ENCODE measurements around the gene TGOLN2.

DNA sequence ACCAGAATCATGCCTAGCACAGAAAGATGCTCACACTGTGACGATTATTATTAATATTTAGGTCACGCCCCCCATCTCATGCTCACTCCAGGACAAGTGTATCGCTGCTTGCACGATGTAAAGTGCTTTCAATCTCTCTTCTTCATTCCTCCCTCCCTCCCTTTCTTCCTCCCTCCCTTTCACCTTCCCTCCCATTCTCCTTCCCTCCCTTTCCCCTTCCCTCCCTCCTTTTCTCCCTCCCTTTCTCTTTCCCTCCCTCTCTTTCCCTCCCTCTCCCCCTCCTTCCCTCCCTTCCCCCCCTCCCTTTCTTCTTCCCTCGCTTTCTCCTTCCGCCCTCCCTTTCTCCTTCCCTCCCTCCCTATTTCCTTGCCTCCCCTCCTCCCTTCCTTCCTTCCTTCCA, 19.6 kb downstream of the TGOLN2 start:
- TF ChIP-seq, protein P1, sequence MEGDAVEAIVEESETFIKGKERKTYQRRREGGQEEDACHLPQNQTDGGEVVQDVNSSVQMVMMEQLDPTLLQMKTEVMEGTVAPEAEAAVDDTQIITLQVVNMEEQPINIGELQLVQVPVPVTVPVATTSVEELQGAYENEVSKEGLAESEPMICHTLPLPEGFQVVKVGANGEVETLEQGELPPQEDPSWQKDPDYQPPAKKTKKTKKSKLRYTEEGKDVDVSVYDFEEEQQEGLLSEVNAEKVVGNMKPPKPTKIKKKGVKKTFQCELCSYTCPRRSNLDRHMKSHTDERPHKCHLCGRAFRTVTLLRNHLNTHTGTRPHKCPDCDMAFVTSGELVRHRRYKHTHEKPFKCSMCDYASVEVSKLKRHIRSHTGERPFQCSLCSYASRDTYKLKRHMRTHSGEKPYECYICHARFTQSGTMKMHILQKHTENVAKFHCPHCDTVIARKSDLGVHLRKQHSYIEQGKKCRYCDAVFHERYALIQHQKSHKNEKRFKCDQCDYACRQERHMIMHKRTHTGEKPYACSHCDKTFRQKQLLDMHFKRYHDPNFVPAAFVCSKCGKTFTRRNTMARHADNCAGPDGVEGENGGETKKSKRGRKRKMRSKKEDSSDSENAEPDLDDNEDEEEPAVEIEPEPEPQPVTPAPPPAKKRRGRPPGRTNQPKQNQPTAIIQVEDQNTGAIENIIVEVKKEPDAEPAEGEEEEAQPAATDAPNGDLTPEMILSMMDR (conservative IDR thresholded peaks at IDR 0.05; ENCODE audit: low read depth, low read length): no peak
- TF ChIP-seq EZH2 (IDR thresholded peaks at IDR 0.05; ENCODE audit: borderline replicate concordance, low read depth, low read length, poor library complexity, severe bottlenecking): no peak

Measured in A673 (cell line).